Neural cell (in vitro differentiated cells): ENCODE results near the gene AFAP1L1. TPM values are rescaled to one million over a fixed set of nuclear protein-coding genes. Genes with fewer than 3 reads are reported as not detected.
"Not testable (repeated sequence)": the region's sequence is repeated elsewhere in the genome, so short reads cannot be mapped to it uniquely, and the experiment has no call there.

Experiments used
- H2AFZ ChIP-seq: fragments of 200-600, 300-800 bp; sonication (generic), shearing (Covaris generic); 2 replicates; pipeline ENCODE4 v1.6.0; 2014; ENCODE audit warnings: low read depth, mild to moderate bottlenecking, antibody characterized with exemption, low read length, moderate library complexity
- H3F3A ChIP-seq: fragments of 200-600 bp; shearing (Covaris generic); 2 replicates; pipeline ENCODE4 v1.6.1; 2016; ENCODE audit warnings: mild to moderate bottlenecking, moderate library complexity, mixed read lengths, antibody characterized with exemption, low read length; ENCODE audit not compliant: insufficient read depth, poor library complexity, severe bottlenecking
- H3K27ac ChIP-seq: fragments of 200-600, 300-800 bp; sonication (generic), shearing (Covaris generic); 2 replicates; pipeline ENCODE4 v1.5.1; 2014; ENCODE audit warnings: mild to moderate bottlenecking, low read length, moderate library complexity
- H3K27me3 ChIP-seq: fragments of 300-800, 200-600 bp; sonication (generic), shearing (Covaris generic); 2 replicates; pipeline ENCODE4 v1.6.0; 2014; ENCODE audit warnings: mild to moderate bottlenecking, low read depth, low read length, moderate library complexity; ENCODE audit not compliant: insufficient read depth
- H3K36me3 ChIP-seq: fragments of 300-800, 200-600 bp; sonication (generic), shearing (Covaris generic); 2 replicates; pipeline ENCODE4 v1.5.1; 2014; ENCODE audit warnings: mild to moderate bottlenecking, antibody characterized with exemption, low read length, moderate library complexity; ENCODE audit not compliant: insufficient read depth
- H3K4me2 ChIP-seq: fragments of 300-800, 200-600 bp; sonication (generic), shearing (Covaris generic); 2 replicates; pipeline ENCODE4 v1.6.0; 2014; ENCODE audit warnings: mild to moderate bottlenecking, low read length
- H3K4me3 ChIP-seq: fragments of 300-800, 200-600 bp; sonication (generic), shearing (Covaris generic); 2 replicates; pipeline ENCODE4 v1.5.1; 2014; ENCODE audit warnings: mild to moderate bottlenecking, low read length, moderate library complexity
- H3K79me2 ChIP-seq: fragments of 200-600 bp; shearing (Covaris generic); replicated peaks from 2 replicates; pipeline ENCODE4 v1.6.0; 2014; ENCODE audit warnings: mild to moderate bottlenecking, low read length, moderate library complexity; ENCODE audit not compliant: insufficient read depth
- H3K9ac ChIP-seq: fragments of 300-800, 200-600 bp; sonication (generic), shearing (Covaris generic); 2 replicates; pipeline ENCODE4 v1.6.1; 2016; ENCODE audit warnings: mild to moderate bottlenecking, low read length, mixed read lengths
- H3K9me2 ChIP-seq: fragments of 200-600 bp; shearing (Covaris generic); 2 replicates; pipeline ENCODE4 v1.6.1; 2016; ENCODE audit warnings: mild to moderate bottlenecking, low read length, mixed read lengths; ENCODE audit not compliant: insufficient read depth
- H3K9me3 ChIP-seq: fragments of 200-600, 300-800 bp; sonication (generic), shearing (Covaris generic); 2 replicates; pipeline ENCODE4 v1.6.1; 2016; ENCODE audit warnings: mild to moderate bottlenecking, mixed run types, low read length, moderate library complexity, mixed read lengths
- H4K20me1 ChIP-seq: fragments of 200-600 bp; shearing (Covaris generic); 2 replicates; pipeline ENCODE4 v1.6.1; 2016; ENCODE audit warnings: mild to moderate bottlenecking, mixed run types; ENCODE audit not compliant: insufficient read depth
- polyA plus RNA-seq: library from polyadenylated mRNA; depleted of rRNA; stranded (reverse); fragments of >200 nt; gene quantifications from 2 replicates; pipeline ENCODE4 v1.2.3, GENCODE V29; 2014

Gene AFAP1L1
- polyA plus RNA-seq, 1 donor from 2014 or later = not detected

GRCh38 chr5:149391076-149391475, 119.4 kb downstream of the AFAP1L1 start:
- not testable (repeated sequence) for H3K36me3 ChIP-seq, H3K9me3 ChIP-seq, H3K9ac ChIP-seq, H4K20me1 ChIP-seq, H3K27me3 ChIP-seq, H3K4me3 ChIP-seq, H3F3A ChIP-seq, H2AFZ ChIP-seq, H3K27ac ChIP-seq, H3K4me2 ChIP-seq, H3K9me2 ChIP-seq, H3K79me2 ChIP-seq

Other genes starting within 250 kb of the AFAP1L1 start
- gene SH3TC2, start 208.8 kb upstream of the AFAP1L1 start, polyA plus RNA-seq = not detected in 2 replicates
- gene ABLIM3, start 130.4 kb upstream of the AFAP1L1 start, polyA plus RNA-seq = 15.3 and 17.7 TPM in 2 replicates
- 13.0 and 19.3 TPM in 2 replicates for gene GRPEL2, start 73.6 kb downstream of the AFAP1L1 start, polyA plus RNA-seq
- gene PCYOX1L, start 86.2 kb downstream of the AFAP1L1 start, polyA plus RNA-seq = 19.5 and 21.1 TPM in 2 replicates
- not detected in 2 replicates for gene IL17B, start 107.4 kb downstream of the AFAP1L1 start, polyA plus RNA-seq